CMK (cell line): ENCODE results near the gene TBC1D10B.
"Not testable (repeated sequence)": the region's sequence is repeated elsewhere in the genome, so short reads cannot be mapped to it uniquely, and the experiment has no call there.

ENCODE experiments used
- DNase-seq: peaks from one replicate; pipeline ENCODE4 v3.0.0-alpha.2; 2010; ENCODE audit warnings: low read depth

The TBC1D10B gene

DNA sequence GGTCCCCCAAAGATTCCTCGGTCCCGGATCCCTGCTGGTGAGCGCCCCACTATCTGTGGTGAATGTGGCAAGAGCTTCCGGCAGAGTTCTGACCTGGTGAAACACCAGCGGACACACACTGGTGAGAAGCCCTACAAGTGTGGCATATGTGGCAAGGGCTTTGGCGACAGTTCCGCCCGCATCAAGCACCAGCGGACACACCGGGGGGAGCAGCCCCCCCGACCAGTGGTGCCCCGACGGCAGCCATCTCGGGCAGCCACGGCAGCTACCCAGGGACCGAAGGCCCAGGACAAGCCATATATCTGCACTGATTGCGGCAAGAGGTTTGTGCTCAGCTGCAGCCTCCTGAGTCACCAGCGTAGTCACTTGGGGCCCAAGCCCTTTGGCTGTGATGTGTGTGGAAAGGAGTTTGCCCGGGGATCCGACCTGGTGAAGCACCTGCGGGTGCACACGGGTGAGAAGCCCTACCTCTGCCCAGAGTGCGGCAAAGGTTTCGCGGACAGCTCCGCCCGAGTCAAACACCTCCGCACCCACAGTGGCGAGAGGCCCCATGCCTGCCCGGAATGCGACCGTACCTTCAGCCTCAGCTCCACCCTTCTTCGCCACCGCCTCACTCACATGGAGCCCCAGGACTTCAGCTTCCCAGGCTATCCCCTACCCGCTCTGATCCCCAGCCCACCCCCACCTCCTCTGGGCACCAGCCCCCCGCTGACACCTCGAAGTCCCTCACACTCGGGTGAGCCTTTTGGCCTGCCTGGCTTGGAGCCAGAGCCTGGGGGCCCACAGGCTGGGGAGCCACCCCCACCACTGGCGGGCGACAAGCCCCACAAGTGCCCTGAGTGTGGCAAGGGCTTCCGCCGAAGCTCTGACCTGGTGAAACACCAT lies 27.7 kb upstream of the TBC1D10B start:
- no peak for DNase-seq

DNA sequence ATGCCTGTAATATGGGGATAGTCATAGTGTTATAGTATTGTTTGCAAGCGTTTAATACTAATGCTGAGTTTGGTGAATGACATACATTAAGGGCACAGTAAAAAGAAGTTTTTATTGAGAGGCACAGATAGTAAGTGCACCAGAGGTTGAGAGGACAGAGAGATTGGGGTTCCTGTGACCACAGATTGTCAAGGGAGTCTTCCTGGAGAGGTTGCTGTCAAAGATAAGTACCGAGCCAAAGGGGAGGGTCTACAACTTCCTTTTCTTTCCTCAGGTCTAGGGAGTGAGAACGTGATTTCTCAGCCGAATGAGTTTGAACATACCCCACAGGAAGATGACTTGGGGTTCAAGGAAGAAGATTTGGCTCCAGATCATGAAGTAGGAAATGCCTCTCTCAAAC lies 26.8 kb upstream of the TBC1D10B start:
- peak; percentile 78 for DNase-seq

DNA sequence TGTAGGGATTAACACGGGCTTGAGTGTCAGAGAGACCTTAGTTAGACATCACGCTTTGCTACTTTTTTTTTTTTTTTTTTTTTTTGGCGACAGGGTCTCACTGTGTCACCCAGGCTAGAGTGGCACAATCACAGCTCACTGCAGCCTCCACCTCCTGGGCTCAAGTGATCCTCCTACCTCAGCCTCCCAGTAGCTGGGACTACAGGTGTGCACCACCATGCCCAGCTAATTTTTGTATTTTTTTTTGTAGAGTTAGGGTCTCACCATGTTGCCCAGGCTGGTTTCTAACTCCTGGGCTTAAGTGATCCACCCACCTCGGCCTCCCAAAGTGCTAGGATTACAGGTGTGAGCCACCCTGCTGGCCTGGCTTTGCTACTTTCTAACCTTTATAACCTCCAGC lies 26.3 kb upstream of the TBC1D10B start:
- DNase-seq, result not testable (repeated sequence)

DNA sequence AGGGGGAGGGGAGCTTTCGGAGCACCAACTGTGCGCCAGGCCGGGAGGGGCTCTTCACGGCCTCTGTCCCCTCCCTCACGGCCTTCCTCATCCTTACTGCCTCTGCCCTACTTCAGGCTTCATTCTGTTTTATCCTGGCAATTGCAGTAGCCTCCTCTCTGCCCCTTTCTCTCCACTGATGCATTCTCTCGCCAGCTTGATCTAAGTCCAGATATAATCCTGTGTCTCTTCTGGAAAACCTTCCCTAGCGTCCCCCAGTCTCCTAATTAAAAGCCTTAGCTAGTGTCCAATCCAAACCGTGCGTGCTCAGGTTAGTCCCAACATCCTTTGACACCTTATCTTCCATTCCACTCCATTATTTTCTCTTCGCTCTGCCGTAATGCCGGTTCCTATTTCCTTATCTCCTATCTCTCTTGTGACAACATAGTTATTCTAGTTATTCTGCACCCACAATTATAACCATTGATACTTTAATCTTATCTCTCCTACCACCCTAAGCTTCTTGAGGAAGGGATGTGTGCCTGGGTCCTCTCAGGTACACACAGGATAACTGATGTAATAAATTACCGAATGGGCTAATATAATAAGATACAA lies 25.8 kb upstream of the TBC1D10B start:
- no peak for DNase-seq

DNA sequence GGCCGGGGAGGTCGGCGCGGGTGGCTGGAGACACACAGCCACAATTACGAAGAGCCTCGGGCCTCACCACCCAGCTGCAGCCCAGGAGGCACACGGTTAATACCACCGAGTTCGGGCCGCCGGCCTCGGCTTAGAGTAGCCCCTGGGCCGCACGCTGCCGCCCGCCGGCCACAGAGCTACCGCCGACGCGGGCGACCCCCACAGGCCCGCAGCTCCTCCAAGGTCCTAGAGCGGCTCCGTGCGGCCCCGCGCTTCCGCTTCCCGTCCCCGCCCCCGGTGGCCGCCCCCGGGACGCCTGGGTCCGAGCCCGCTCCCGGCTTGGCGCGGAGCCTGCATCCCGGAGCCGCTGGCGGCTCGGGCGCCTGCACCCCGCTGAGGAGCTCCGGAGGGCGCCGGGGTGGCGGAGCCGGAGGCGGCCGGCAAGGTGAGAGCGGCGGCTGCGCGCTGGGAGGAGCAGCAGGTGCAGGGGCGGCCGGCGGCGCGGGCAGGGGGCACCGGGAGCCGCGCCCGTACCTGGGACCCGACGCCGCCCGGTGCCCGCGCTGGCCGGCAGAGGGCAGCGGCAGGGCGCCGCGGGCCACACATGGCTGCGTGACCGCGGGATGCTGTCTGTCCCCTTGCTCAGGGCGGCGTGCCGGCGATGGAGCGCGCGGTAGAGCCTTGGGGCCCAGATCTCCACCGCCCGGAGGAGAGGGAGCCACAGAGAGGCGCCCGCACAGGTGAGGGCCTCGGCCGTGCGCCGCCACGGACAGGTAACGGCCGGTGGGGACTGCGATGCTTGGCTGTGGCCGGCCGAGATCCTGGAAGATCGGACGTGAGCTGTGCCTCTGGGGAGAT lies 25.1 kb upstream of the TBC1D10B start, which contains the start of gene ZNF48:
TSS of gene ZNF48 (plus strand) at position 266 of the 837 bp plus-strand sequence. CDS start at position 641, 375 bp downstream.
- peak; percentile 79 for DNase-seq

DNA sequence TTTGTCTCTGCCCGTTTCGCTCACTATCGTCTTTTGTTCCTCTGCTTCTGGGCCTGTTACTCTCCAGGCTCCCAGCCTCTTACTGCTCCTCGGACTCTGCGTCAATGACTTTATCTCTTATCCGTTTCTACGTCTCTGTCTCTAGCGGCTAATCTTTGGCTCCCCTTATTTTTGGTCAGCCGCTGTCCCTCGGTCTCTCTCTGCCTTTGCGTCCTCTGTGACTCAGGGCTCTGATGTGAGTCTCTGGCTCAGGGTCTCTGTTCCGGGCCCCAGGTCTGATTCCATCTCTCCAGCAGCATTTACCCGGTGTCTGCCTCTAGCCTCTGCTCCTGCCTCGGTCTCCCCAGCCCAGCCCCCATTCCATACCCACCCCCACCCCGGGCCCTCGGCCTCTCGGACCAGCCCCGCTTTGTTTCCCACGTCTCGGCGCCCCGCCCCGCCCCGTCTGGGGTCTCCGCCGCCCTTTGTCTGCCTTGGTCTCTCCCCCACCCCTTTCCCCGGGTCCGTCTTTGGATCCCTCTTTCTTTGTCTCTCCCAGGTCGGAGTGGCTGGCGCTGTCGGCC lies 24.4 kb upstream of the TBC1D10B start:
- DNase-seq, result no peak

DNA sequence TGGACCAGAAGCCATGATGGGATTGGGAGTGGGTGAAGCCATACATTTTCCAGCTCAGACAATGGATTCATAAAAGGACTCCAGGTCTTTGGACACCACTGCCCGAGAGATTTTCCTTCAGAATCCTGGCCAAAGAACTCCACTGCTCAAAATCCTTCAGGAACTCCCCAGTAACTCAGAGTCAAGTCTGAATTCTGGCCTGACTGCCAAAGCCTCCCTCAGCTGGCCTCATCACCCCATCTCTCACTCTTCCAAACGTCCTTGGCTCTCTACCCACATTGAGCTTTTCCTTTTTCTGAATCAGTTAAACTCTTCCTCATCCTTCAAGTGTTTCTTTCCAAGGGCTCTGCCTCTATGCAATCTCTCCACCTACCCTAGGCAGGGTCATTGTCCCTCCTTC lies 13.2 kb upstream of the TBC1D10B start:
- no peak for DNase-seq

DNA sequence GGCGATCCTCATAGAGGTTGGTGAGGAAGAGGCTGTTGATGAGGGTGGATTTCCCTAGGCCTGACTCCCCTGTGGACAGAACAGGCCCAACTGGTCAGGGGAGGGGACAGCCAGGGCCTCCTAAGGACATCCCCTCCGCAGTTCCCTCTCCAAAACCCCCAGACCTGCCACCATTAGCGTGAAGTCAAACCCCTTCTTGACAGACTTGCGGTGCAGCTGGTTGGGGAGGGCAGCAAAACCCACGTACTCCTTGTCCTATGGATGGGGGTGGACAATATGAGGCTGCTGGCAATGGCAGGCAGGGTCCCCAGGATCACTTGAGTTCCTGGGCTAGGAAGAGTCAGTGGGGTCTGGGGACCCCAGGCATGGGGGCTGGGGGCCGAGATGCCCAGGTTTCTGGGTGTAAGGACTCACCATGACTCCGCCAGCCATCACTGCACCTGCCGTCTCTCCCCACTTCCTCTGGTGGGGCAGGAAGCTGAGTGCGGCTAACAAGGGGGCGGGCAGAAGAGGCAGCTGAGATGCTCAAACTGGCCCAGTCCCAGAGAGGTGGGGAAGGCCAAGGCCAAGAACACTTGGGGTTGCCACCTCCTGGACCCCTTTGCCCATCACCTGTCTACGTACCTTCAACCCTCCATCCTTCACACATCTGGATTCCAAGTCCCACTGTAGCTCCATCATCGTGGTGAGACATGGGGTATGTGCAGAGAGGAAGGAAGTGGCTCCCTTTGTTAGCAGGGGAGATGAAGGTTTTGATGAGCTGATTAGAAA lies 12.0 kb upstream of the TBC1D10B start, which contains the start of gene SEPTIN1:
TSS of gene SEPTIN1 (minus strand) at position 451 of the 771 bp plus-strand sequence. CDS start at position 432, 19 bp downstream.
- no peak for DNase-seq

DNA sequence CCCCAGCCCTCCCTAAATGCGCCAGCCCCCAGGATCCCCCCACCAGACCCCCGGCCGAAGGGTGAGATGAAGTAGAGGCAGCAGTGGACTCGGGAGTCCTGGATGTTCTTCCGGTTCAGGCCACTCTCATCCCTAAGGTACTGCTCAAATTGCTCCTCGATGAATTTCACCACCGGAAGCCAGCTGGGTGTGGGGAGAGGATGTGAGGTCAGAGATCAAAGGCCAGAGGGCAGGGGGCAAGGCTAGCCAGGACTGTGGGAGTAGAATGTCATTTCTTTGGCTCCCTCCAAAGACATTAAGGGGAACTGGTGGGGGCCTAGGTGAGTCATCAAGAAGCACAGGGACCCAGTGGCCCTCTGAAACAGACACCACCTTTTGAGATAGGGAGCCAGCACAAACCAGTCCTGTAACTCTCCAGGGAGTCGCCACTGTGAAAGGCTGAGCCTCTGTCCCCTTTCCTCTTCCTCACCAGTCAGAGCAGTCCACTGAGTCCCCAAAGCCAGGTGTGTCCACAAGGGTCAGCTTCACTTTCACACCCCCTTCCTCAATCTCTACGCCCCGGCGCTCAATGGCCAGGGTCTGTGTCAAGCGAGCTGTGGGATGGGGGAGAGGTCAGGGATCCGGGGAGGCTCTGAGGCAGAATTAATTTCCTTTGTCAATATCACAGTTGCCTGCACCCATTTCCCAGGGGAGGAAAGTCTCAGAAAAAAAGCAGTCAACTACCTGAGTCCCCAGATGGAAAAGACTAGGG lies 11.2 kb upstream of the TBC1D10B start:
- DNase-seq, result no peak

DNA sequence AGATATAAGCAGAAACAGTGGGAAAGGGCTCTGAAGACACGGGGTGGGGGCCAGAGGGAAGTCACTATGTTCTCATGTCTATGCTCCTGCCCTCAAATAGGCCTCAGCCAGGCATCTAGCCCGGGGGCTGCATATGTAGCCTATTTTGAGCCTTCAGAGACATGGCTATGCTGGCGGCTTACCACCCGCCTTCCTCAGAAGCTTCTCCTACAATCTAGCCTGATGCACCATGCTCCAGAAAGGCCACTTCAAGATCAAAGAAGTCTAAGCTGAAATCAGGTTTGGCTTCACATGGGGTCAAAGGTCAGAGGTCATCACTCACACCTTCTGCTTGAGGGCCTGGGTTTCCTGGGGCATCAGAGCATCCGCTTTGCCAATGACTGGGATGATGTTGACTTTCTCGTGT lies 10.5 kb upstream of the TBC1D10B start:
- DNase-seq, result no peak

DNA sequence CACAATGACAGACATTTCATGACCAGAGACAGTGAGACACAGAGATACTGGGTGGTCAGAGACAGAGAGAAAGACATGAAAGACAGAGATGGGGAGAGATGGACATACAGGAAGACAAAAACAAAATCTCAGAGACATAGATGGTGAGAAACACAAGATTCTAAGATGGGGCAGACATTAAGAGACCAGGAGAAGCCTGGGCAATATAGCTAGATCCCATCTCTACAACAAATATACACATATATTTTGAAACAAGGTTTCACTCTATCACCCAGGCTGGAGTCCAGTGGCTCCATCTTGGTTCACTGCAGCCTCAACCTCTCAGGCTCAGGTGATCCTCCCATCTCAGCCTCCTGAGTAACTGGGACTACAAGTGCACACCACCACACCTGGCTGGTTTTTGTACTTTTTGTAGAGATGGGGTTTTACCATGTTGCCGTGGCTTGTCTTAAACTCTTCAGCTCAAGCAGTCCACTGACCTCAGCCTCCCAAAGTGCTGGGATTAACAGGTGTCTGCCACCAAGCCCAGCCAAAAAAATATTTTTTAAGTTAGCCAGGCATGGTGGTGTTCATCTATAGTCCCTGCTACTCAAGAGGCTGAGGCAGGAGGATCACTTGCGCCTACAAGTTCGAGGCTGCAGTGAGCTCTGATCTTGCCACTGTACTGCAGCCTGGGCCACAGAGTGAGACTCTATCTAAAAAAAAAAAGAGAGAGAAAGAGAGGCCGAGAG lies 9.9 kb upstream of the TBC1D10B start:
- no peak for DNase-seq

DNA sequence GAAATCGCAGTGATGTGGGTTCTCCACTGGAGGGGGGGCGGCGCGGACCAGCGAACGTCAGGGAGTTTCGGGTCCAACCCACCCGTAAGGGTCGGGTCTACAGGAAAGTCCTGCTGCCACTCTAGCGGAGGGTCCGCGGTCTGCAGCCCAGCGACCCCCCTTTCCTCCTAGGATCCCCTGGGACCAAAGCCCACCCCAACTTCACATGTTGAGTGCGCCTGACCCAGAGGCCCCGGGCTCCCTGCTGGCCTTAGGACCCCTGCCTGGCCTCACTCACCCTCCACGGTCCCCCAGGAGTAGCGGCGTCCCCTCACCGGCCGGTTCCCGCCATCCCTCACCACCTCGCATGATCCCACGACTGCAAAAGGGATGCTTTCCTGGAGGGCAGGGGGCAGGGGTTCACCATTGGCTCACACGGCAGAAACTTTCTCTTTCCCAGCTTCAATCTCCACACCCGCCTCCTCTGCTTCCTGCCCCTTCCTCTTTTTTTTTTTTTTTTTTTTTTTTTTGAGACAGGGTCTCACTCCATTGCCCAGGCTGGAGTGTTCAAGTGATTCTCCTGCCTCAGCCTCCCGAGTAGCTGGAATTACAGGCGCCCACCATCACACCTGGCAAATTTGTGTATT lies 9.0 kb upstream of the TBC1D10B start:
- DNase-seq, result no peak

DNA sequence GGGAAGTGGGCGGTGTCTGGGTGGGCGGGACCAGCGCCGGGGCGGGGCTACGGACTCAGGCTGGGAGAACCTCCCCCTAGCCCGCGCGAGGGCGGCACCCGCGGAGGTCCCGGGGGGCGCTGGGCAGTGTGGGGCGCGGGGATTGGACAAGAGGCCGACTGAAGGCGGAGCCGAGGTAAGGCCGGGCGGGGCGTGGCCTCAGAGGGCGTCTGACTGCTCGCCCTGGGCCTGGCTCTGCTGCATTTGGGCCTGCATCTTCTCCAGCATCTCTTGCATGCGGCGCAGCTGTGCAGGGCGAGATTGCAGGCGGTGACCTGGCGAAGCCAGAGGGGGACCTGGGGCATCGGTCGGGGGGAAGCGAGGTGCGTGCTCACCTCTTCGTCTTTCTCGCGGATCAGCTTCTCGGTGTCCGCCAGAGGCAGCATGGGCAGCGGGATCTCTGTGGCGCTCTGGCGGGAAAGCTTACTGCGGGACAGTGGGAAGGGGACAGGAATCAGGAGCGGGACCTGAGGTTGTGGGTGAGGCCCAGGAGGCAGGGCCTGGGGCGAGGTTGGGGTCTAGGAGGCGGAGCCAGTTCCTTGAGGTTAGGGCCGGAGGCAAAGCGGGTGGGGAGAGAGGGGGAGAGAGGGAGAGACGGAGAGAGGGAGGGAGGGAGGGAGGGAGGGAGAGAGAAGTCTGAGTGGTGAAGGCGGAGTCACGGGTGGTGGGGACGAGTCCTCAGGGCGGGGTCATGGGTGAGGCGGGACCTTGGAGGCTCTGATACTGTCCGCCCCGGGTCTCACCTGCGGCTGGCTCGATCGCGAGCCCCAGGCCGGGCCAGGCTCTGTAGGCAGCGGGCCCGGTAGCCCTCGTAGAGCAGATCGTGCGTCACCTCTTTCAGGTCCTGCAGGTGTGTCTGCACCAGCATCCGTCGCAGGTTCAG lies 8.2 kb upstream of the TBC1D10B start:
- peak; percentile 96 for DNase-seq

DNA sequence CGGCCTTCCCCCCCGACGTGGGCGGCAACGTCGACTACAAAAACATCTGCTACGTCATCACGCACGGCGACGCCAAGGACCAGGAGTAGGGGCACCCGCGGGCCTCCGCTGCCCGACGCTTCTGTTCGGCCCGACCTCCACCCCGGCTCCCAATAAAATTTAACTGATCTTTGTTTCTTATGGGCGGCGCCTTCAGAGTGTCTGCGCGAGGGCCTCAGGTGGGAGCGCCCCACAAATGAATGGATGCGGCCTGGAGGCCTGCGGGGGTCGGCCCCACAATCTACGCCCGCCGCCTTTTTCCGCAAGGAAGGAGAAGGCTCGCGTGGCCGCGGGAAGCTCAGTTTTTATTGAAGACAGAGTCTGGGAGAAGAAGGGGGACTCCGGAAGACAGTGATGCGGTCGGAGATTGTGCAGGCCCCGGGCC lies 7.5 kb upstream of the TBC1D10B start:
- DNase-seq, result no peak

DNA sequence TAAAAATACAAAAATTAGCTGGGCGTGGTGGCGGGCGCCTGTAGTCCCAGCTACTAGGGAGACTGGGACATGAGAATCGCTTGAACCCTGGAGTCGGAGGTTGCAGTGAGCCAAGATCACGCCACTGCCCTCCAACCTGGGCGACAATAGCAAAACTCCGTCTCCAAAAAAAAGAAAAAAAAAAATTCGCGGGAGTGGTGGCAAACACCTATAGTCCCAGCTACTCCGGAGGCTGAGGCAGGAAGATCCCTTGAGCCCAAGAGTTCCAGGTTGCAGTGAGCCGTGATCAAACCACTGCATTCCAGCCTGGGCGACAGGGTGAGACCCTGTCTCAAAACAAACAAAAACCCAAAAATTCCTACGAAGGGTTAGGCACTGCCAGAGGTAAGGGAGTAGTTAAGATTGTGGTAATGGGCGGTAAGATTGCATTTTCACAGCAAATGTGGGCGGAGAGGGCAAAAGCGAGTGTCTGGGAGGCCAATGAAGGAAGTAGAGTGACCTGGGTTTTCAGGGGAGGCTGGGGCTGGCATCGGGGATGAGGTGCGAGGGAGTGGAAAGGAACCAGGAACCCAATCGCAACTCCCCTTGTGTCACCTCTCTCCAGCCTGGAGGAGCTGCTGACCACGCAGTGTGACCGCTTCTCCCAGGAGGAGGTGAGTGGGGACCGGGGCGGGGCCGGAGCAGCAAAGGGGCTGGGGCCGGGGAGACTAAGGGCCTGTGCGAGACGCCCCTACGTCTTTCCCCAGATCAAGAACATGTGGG lies 6.9 kb upstream of the TBC1D10B start:
- peak; percentile 95 for DNase-seq

DNA sequence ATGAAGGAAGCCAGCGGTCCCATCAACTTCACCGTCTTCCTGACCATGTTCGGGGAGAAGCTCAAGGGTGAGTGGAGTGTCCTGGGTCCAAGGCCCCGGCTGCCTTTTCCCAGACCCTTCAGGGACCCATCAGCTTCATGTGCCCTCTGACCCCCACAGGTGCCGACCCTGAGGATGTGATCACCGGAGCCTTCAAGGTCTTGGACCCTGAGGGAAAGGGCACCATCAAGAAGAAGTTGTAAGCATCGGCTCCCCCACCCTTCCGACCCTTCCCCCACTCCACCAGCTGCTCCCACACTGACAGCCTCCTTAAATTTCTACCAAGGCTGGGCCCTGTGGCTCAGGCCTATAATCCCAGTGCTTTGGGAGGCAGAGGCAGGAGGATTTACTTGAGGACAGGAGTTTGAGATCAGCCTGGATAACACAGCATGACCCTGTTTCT lies 6.2 kb upstream of the TBC1D10B start:
- no peak for DNase-seq

DNA sequence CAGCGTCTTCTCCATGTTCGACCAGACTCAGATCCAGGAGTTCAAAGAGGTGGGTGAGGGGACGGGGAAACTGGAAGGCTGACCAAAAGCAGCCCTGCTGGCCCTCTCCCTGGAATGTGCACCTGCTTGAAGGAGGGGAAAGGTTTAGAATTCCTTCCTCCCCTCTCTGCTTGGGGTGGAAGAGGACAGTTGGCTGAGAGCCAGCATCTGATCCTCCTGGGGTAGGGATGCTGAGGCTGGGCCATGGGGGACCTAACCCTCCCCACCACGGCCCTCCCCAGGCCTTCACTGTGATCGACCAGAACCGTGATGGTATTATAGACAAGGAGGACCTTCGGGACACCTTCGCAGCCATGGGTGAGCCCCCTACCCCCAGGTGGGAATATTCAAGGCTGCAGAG lies 5.6 kb upstream of the TBC1D10B start:
- DNase-seq, result no peak
